Putamen (tissue), 1 donor: ENCODE measurements around the gene ARID5B.

Source experiments
- DNase-seq: peaks from one replicate; pipeline ENCODE4 v3.0.0-alpha.2; 2016; ENCODE audit warnings: low spot score

The ARID5B gene

DNA sequence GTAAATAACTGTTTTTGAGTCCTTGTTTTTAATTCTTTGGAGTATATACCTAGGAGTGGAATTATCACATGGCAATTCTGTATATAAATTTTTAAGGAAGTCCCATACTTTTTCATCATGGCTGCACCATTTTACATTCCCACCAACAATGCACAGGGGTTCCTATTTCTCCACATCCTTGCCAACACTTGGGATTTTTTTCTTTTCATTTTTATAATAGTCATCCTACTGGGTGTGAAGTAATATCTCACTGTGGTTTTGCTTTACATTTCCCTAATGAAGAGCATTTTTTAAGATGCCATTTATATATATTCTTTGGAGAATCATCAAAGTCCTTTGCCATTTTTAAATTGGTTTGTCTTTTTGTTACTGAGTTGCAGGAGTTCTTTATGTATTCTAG, 89.7 kb downstream of the ARID5B start:
- no peak for DNase-seq

DNA sequence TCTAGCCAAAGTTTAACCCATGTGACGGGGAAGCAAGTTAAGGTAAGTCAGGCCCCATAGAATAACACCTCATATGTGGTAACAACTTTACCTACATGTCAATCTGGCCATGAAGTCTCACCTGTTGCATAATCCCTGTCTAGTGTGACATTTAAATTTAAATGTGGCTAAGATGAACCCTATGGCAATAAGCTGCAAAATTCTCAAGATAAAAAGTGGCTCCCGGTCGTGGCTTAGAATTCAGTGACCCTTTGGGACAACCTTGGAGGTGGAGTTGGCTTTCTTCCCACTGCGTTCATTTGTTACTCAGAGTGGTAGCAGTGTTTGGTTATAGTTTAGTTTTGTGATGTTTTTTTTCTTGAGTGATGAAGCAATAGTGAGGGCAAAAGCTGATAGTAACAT, 90.6 kb downstream of the ARID5B start:
- no peak for DNase-seq

DNA sequence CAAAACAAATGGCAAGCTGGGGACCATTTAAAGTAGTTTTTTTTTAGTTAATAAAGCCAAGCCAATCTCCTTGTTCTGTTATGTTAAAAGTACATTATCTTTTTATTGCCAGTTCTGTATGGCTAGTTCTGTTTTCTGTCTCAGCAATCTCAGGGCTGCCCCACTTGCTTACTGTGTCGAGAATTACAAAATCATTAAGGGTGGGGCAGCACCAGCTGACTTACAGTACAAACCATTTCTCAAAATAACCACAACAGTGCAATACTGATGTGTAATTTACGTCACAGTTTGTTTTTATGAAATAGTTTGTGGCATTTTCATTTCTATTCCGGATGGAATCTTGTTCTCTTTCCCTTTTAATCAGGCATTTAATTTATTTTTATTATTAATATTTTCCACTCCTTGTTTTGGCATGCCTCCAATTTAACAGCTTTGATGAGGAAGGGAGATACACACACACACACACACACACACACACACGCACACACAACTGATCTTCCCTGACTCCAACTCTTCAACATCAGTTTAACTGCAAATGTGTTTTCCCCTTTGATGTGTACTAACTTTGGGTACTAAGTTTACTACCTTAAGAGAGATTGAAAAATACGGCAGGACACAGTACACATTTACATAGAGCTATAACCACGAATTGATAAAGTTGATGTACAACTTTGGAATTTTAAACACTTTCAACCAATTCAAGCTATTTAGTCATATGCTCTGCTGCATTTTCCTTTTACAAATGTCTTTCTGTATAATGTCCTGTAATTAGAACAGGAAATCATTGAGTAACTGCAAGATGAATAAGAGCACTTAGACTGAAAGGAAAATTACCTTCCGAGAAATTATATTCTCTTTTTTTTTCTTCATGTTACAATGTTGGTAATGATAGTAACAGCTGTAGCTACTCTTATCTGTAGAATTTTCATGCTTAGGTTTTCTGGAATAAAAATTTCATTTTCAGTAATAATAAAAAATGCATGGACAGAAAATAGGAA, 91.5 kb downstream of the ARID5B start:
- no peak for DNase-seq

DNA sequence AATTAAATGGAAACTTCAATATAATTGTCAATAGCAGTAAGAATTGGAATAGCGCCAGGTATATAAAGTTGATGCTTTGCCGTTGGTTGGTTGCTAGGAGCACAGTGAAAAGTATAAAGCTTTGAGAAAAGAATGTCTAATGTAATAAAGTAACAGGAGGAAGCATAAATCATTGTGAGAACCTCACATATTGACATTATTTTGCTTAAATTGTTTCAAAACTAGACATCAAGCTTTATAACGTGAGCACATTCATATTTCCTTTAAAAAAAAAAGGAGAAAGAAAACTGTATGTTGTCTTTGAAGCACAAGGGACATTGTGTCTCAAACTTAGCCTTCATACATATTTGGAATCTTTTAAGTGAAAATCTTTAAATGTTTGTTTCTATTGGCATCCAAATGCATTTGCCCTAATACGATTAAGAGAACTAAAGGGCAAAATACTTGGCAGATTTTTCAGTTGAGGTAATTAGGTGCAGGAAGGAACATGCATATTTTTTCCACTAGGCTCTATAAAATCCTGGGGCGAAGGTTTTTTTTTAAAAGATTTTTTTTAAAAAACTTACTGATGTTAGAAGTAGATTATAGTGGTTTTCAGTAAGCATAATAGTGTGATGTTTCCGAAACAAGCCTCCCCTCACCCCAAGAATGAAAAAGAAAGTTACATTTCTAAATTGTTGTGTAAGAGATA, 92.4 kb downstream of the ARID5B start:
- no peak for DNase-seq

GRCh38 chr10:61994405-61995219, 93.1 kb downstream of the ARID5B start:
- no peak for DNase-seq

DNA sequence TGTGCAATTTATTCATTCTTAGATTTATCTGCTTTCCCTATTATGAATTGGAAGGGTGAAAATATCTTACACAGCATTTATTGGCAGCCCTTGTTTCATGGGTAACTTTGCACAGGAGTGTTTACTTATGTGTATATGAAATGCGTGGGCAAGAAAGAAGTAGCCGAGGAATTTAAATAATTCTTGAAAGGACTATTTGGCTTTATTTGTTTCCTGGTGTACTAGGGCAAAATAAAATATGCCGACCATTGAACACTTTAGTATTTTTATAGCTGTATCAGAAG, 93.7 kb downstream of the ARID5B start:
- DNase-seq = no peak

DNA sequence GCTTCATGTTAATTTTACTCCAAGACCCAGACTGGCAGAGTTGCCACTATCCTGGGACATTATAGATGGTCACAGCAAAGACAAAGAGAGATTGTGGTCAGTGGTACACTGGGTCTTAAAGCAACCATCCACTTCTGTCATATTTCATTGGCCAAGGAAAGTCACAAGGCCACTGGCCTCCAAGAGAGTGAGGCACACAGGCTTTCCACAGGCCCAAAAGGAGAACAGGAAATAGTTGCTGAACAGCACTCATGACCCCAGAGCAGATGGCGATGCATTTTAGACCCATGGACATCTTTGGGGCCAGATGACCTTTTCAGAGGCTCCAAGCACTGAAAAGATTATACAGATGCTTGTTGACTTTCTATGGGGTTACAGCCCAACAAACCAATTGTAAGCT, 97.4 kb downstream of the ARID5B start:
- DNase-seq = no peak

GRCh38 chr10:62000037-62000603, 98.6 kb downstream of the ARID5B start:
- no peak for DNase-seq

DNA sequence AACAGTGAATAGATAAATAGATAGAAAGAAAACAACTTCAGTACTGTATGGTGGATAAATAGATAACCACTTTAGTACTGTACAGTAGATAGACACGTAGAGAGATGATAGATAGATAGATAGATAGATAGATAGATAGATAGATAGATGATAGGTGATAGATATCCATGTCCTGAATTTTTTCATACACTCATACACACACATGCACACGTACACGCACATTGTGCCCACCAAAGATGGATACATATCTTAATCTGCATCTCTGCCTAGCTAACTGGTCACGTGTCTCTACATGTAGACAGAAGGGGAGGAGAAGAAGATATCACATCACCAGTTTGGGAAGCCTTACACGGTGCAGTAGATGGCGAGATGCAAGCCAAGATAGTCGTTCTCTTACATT, 99.2 kb downstream of the ARID5B start:
- DNase-seq = no peak

GRCh38 chr10:62001898-62002297, 100.4 kb downstream of the ARID5B start:
- no peak for DNase-seq

DNA sequence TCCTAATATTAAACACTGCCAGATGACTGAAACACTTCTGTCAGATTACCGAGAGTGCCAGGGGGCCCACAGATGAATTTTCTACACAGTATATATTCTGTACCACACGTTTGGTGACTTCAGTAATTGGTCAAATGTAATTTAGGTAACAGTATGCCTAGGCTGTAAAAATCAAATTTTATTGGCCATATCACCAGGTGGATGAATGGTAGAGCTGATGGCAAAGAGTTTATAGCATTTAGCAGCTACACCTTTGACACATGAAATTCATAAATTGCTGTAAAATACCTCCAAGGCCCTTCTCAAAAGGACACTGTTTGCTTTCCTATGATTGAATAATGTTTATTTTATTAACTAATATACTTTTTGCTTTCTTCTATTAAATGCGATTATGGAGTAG, 101.3 kb downstream of the ARID5B start:
- DNase-seq = no peak

- DNase-seq = no peak
Measured at GRCh38 chr10:62004042-62004441, 102.5 kb downstream of the ARID5B start.

- DNase-seq = no peak
Measured at GRCh38 chr10:62005281-62005680, 103.8 kb downstream of the ARID5B start.

- DNase-seq = no peak
Measured at GRCh38 chr10:62005687-62006086, 104.2 kb downstream of the ARID5B start.

DNA sequence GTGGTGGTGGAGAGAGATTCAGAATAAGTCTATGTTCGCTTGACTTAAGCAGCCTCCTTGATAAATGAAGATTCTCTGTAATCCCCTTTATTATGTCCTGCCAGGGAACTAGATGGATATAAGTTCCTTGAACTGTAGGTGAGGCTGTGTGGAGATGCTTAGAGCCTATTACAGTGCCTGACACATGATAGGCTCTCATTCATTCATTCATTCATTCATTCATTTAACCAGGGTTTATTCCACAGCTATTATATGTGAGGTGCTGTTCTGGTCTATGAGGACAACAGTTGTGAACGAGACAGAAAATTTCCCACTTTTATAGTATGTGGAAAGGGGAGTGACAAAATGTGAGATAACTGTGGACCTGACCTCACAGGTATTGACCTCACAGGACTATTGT, 105.6 kb downstream of the ARID5B start:
- no peak for DNase-seq

DNA sequence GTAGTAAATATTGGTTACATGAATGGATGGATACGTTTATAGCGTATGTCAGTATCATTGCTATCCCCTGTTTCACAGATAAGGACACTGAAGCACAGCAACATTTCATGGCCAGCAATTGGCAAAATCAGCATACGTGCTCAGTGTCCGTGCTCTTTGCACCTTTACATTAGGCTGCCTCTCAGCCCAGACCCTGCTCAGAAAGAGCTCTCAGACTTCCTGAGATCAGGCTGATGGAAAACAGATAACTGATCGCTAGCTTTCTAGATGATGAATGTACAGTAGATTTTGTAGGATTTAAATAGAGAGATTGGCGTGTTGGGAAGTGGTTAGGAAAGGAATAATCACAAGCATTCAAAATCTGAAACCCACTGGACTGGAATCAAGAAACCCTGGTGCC, 106.7 kb downstream of the ARID5B start:
- DNase-seq = no peak

- no peak for DNase-seq
Measured at GRCh38 chr10:62008946-62009345, 107.4 kb downstream of the ARID5B start.

DNA sequence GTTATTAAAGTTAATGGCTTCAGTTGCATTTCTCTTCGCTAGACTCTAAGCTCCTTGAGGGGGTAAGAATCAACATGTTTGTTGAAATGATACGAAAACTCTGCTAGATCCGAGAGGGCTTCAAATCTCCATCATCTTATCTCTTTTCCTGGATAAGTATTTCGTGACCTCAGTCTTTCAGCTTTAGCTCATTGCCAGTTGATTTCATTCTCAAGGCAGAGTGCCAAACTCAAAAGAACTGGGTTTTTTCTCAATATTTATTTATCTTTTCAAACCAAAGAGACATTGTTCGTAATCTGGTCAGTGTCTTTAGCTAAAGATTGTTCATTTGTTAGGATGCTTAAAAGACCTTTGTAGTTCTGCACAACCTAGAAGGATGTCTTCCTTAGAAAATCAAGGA, 108.9 kb downstream of the ARID5B start:
- no peak for DNase-seq

DNA sequence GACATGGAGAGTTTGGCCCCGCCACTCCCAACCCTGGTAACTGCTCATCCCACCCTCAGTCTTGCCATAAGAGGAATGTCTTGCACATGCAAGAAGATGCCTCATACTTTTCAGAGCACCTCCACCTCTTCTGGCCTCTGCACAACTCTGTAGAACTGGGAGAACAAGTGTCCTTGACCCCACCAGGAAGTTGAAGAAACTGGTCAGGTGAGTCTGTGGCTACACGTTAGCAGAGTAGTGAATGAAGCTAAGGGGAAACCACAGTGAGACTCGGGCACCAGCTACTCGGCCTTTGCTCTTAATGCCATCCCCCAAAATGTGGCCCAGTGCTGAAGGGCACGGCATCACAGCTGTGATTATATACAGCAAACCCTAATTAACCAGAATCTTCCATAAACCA, 110.1 kb downstream of the ARID5B start:
- no peak for DNase-seq

DNA sequence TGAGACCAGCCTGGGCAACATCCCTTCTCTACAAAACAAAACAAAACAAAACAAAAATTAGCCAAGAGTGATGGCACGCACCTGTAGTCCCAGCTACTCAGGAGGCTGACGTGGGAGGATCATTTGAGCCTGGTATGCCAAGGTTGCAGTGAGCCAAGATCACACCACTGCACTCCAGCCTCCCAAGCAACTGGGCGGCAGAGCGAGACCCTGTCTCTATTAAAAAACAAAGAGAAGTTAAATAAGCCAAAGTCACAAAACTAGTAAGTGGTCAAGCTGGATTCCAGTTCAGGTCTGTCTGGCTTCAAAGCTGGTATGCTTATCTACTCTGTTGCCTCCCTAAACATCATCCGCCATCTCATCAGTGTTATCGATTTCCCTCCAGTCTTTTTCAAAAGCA, 110.8 kb downstream of the ARID5B start:
- no peak for DNase-seq

DNA sequence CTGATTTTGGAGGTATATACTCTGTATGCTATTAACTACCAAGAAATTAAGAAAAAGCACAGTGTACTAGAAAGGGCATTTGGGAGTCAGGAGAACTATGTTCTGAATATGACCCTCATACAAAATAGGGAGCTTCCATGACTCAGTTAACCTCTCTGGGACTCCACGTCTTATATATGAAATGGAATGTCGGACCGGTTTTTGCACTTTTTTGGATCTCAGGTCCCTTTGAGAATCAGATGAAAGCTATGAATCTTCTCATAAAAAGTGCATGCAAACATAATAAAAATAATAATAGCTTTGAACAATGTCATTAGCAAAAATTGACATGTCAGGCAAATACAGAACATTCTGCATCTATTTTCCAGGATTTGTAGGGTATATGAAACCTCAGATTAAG, 113.0 kb downstream of the ARID5B start:
- no peak for DNase-seq

- no peak for DNase-seq
Measured at GRCh38 chr10:62015994-62016393, 114.5 kb downstream of the ARID5B start.
